HG03378 (cell line): ENCODE results near the gene PBX1.

Source experiments
- ATAC-seq: cut with Tn5 transposase; IDR thresholded peaks from one replicate; pipeline ENCODE4 v1.9.1; 2021; ENCODE audit warnings: mild to moderate bottlenecking, moderate library complexity; ENCODE audit not compliant: unreplicated experiment

Gene PBX1

GRCh38 chr1:164748253-164748899 is 189.4 kb downstream of the PBX1 start:
- ATAC-seq = no peak

- no peak for ATAC-seq
Measured at GRCh38 chr1:164753521-164754077, 194.6 kb downstream of the PBX1 start.

GRCh38 chr1:164754088-164754600 is 195.2 kb downstream of the PBX1 start:
- no peak for ATAC-seq

GRCh38 chr1:164755690-164756089 is 196.7 kb downstream of the PBX1 start:
- no peak for ATAC-seq

GRCh38 chr1:164756741-164757140 is 197.8 kb downstream of the PBX1 start:
- no peak for ATAC-seq

- ATAC-seq = no peak
Measured at GRCh38 chr1:164757625-164758024, 198.6 kb downstream of the PBX1 start.

- no peak for ATAC-seq
Measured at GRCh38 chr1:164759144-164759920, 200.3 kb downstream of the PBX1 start.

- no peak for ATAC-seq
Measured at GRCh38 chr1:164759979-164760469, 201.0 kb downstream of the PBX1 start.

GRCh38 chr1:164760569-164760968 is 201.6 kb downstream of the PBX1 start:
- ATAC-seq = no peak

- ATAC-seq = no peak
Measured at GRCh38 chr1:164761009-164761408, 202.0 kb downstream of the PBX1 start.

- no peak for ATAC-seq
Measured at GRCh38 chr1:164763098-164763497, 204.1 kb downstream of the PBX1 start.

GRCh38 chr1:164764333-164764732 is 205.3 kb downstream of the PBX1 start:
- no peak for ATAC-seq

GRCh38 chr1:164765557-164765956 is 206.6 kb downstream of the PBX1 start:
- no peak for ATAC-seq

- no peak for ATAC-seq
Measured at GRCh38 chr1:164765992-164766720, 207.2 kb downstream of the PBX1 start.

GRCh38 chr1:164767752-164768402 is 208.9 kb downstream of the PBX1 start:
- ATAC-seq = no peak

- ATAC-seq = no peak
Measured at GRCh38 chr1:164768619-164769018, 209.6 kb downstream of the PBX1 start.

- no peak for ATAC-seq
Measured at GRCh38 chr1:164769486-164770130, 210.6 kb downstream of the PBX1 start.

GRCh38 chr1:164770131-164770529 is 211.1 kb downstream of the PBX1 start:
- no peak for ATAC-seq

GRCh38 chr1:164771041-164771618 is 212.1 kb downstream of the PBX1 start:
- no peak for ATAC-seq
